ENCODE results near the gene TEF. TPM values are rescaled to one million over a fixed set of nuclear protein-coding genes. Genes with fewer than 3 reads are reported as not detected.

Gene TEF
- total RNA-seq, 1 donor from 2014 or later, result 20.1 TPM

GRCh38 chr22:41343300-41343699 lies 38.4 kb upstream of the TEF start:
- Histone ChIP-seq H3K27me3 (ENCODE audit: low read depth) (no peaks in the 10 kb centered on the region), H3K4me1 (peaks cover 15% of the 10 kb centered on the region), H3K4me3 (no peak overlapping the region), H3K36me3 (peaks cover 90% of the 10 kb centered on the region), H3K27ac (replicated peaks) (no peak overlapping the region), H3K9me3 (replicated peaks) (no peaks in the 10 kb centered on the region)
- no peak for DNase-seq
- intact Hi-C loops (cut with micrococcal nuclease), result no loop called here
- TF ChIP-seq CTCF (IDR thresholded peaks at IDR 0.05; ENCODE audit: borderline replicate concordance), result no peak

- DNase-seq, result no peak
- H3K27me3 ChIP-seq (ENCODE audit: low read depth), result no peaks in the 10 kb centered on the region
- H3K36me3 ChIP-seq, result peaks cover 90% of the 10 kb centered on the region
- no peak for TF ChIP-seq CTCF (IDR thresholded peaks at IDR 0.05; ENCODE audit: borderline replicate concordance)
- intact Hi-C loops (cut with micrococcal nuclease), result no loop called here
- no peaks in the 10 kb centered on the region for H3K9me3 ChIP-seq (replicated peaks)
- no peak overlapping the region for H3K4me3 ChIP-seq
- peaks cover 15% of the 10 kb centered on the region for H3K4me1 ChIP-seq
- no peak overlapping the region for H3K27ac ChIP-seq (replicated peaks)
Measured at GRCh38 chr22:41343717-41344116, 38.0 kb upstream of the TEF start.

GRCh38 chr22:41344189-41344788 lies 37.5 kb upstream of the TEF start:
- Histone ChIP-seq H3K27ac (replicated peaks) (no peak overlapping the region), H3K36me3 (peaks cover 90% of the 10 kb centered on the region), H3K4me3 (no peak overlapping the region), H3K27me3 (ENCODE audit: low read depth) (no peaks in the 10 kb centered on the region), H3K4me1 (peaks cover 15% of the 10 kb centered on the region), H3K9me3 (replicated peaks) (no peaks in the 10 kb centered on the region)
- no peak for TF ChIP-seq CTCF (IDR thresholded peaks at IDR 0.05; ENCODE audit: borderline replicate concordance)
- intact Hi-C loops (cut with micrococcal nuclease), result no loop called here
- DNase-seq, result no peak

GRCh38 chr22:41345807-41346335 lies 35.9 kb upstream of the TEF start:
- Histone ChIP-seq H3K27me3 (ENCODE audit: low read depth) (no peaks in the 10 kb centered on the region), H3K4me3 (no peak overlapping the region), H3K27ac (replicated peaks) (no peak overlapping the region), H3K9me3 (replicated peaks) (no peaks in the 10 kb centered on the region), H3K36me3 (peaks cover 88% of the 10 kb centered on the region), H3K4me1 (peaks cover 21% of the 10 kb centered on the region)
- no peak for TF ChIP-seq CTCF (IDR thresholded peaks at IDR 0.05; ENCODE audit: borderline replicate concordance)
- intact Hi-C loops (cut with micrococcal nuclease), result no loop called here
- DNase-seq, result no peak

GRCh38 chr22:41347066-41347859 lies 34.5 kb upstream of the TEF start:
- H3K27ac ChIP-seq (replicated peaks), result peak overlapping the region; percentile 54
- peak; percentile 65 for DNase-seq
- intact Hi-C loops (cut with micrococcal nuclease), result no loop called here
- H3K36me3 ChIP-seq, result peaks cover 95% of the 10 kb centered on the region
- H3K27me3 ChIP-seq (ENCODE audit: low read depth), result no peaks in the 10 kb centered on the region
- H3K9me3 ChIP-seq (replicated peaks), result no peaks in the 10 kb centered on the region
- peaks cover 29% of the 10 kb centered on the region for H3K4me1 ChIP-seq
- TF ChIP-seq CTCF (IDR thresholded peaks at IDR 0.05; ENCODE audit: borderline replicate concordance), result no peak
- no peak overlapping the region for H3K4me3 ChIP-seq

All from left ventricle myocardium inferior (tissue), 1 donor.